Psoas muscle (tissue), 8 donors: ENCODE results near the gene ZNF521. TPM values are rescaled to one million over a fixed set of nuclear protein-coding genes. Genes with fewer than 3 reads are reported as not detected.
A peak's percentile ranks its signal among the peaks of the same experiment; 100 is the strongest.

Experiments used
- ATAC-seq, 4 donors: fragments of 200-7000 bp; cut with Tn5 transposase; one replicate each; pipeline ENCODE4 v1.9.1; 2020; ENCODE audit warnings: moderate library complexity in 3 of 4, mild to moderate bottlenecking in 2 of 4
- DNase-seq, 2 donors: peaks; one replicate each; pipeline ENCODE4 v3.0.0-alpha.2; 2020
- H3K27ac ChIP-seq: fragments of 200-600 bp; one replicate; pipeline ENCODE4 v1.8.0; 2022
- H3K27me3 ChIP-seq, 3 donors: fragments of 200-600 bp in 1 of 3; one replicate each; pipeline versions ENCODE4 v1.6.1 to v1.8.0; 2013 to 2022; ENCODE audit warnings: low read length in 2 of 3, mild to moderate bottlenecking in 2 of 3, moderate library complexity in 1 of 3; ENCODE audit not compliant: insufficient read depth in 3 of 3
- H3K36me3 ChIP-seq, 2 donors: fragments of 200-600 bp in 1 of 2; one replicate each; pipeline versions ENCODE4 v1.6.1 to v1.8.0; 2013 to 2022; ENCODE audit warnings: low read depth in 1 of 2, mild to moderate bottlenecking in 1 of 2, moderate library complexity in 1 of 2; ENCODE audit not compliant: insufficient read depth in 1 of 2
- H3K4me1 ChIP-seq: fragments of 200-600 bp; one replicate; pipeline ENCODE4 v1.8.0; 2022
- H3K4me3 ChIP-seq: fragments of 200-600 bp; one replicate; pipeline ENCODE4 v1.8.0; 2022; ENCODE audit warnings: mild to moderate bottlenecking
- H3K9me3 ChIP-seq: fragments of 200-600 bp; one replicate; pipeline ENCODE4 v1.8.0; 2022
- WGBS, 3 donors: extraction: QIAGEN DNeasy Blood & Tissue Kit; methylation state at CpG; one replicate each; pipeline versions ENCODE4 v1.1.6 to v1.1.7; 2013; 5-methylcytosine and 5-hydroxymethylcytosine counted together
- intact Hi-C, 2 donors: fragments of 100-400 bp; cut with DNase I; formaldehyde crosslinking; loops; one replicate each; pipeline versions ENCODE4 v1.11.0 to v1.14.2; 2022
- polyA plus RNA-seq, 3 donors: library from polyadenylated mRNA; stranded (reverse); fragments of 200-250 nt; gene quantifications; one replicate each; pipeline ENCODE4 v1.2.3, GENCODE V29; 2013
- total RNA-seq, 4 donors: library from RNA; stranded (reverse); fragmentation: NEBNext Ultra II Directional in 2 of 4; extraction: Animal tissue kit (Norgen Biotek cat#: 25700) in 2 of 4; gene quantifications; one replicate each; pipeline versions ENCODE4 v1.2.1 to v1.2.4, GENCODE V29; 2021 to 2023
- TF ChIP-seq, protein P1 (sequence below): fragments of 200-600 bp; IDR thresholded peaks from one replicate; pipeline ENCODE4 v1.8.0; 2022; ENCODE audit warnings: antibody characterized with exemption
- donor health status: healthy with polysubstance abuse.
- donor health status: DM: no; HTN: no; CAD: no; lungs with moderate emphysema.
- donor health status: Bipolar disorder and iron deficiency.
- donor health status: healthy.
- donor health status: DM: yes; HTN: yes; CAD: no.
- donor health status: DM: no; HTN: no; CAD: no.
- donor health status: DM: no; HTN: no; CAD: no.
- donor health status: DM: yes; HTN: yes; CAD: no.

ZNF521 gene
- total and polyA plus RNA-seq, 7 donors, result 1.8 to 13.2 (median 4.2) TPM

DNA sequence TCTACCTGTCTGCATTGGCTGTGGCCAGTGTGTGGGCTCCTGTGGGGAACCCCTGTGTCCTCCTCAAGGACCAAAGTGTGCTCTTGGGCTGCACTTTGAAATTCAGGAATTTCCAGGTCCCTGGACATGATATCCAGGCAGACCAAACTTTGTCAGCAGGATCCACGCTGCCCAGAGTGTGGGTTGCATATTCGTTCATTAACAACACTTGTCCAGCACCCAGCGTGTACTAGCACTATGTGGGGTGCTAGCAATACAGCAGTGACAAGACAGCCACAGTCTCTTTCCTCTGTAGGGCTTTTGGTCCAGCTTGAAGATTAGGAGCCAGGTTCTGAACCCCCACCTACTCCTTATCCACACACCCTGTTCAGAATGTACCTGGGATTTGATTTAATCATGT is 304.5 kb downstream of the ZNF521 start:
- no peak overlapping the region for H3K4me3 ChIP-seq
- H3K36me3 ChIP-seq, result no peaks in the 10 kb centered on the region
- H3K27me3 ChIP-seq, result no peaks in the 10 kb centered on the region
- no peak overlapping the region for H3K27ac ChIP-seq
- H3K9me3 ChIP-seq, result no peaks in the 10 kb centered on the region
- intact Hi-C loops, result no loop called here
- peaks cover 3% of the 10 kb centered on the region for H3K4me1 ChIP-seq
- DNase-seq, result no peak
- no peak for ATAC-seq
- WGBS, 3 donors, result 93 to 95% (median 94%) methylated on average over 3 of the region's 3 CpGs
- TF ChIP-seq, protein P1, sequence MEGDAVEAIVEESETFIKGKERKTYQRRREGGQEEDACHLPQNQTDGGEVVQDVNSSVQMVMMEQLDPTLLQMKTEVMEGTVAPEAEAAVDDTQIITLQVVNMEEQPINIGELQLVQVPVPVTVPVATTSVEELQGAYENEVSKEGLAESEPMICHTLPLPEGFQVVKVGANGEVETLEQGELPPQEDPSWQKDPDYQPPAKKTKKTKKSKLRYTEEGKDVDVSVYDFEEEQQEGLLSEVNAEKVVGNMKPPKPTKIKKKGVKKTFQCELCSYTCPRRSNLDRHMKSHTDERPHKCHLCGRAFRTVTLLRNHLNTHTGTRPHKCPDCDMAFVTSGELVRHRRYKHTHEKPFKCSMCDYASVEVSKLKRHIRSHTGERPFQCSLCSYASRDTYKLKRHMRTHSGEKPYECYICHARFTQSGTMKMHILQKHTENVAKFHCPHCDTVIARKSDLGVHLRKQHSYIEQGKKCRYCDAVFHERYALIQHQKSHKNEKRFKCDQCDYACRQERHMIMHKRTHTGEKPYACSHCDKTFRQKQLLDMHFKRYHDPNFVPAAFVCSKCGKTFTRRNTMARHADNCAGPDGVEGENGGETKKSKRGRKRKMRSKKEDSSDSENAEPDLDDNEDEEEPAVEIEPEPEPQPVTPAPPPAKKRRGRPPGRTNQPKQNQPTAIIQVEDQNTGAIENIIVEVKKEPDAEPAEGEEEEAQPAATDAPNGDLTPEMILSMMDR, result no peak

DNA sequence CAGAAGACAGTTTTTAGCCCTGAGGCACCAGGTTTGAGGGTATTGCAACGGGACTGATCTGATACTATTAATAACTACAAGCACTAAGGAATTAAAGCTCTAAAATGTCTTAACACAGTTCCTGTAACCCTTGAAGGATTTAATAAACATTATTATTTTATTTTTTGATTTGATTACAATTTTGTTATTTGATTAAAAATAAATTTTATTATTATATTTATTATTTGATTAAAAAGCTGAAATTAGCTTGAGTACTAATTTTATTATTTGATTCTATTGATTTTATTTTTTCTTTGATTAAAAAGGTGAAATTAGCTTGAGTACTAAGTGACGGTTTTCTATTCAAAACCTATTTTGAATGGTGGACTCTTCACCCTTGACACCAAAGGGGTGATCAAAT is 307.3 kb downstream of the ZNF521 start:
- Histone ChIP-seq H3K27me3 (no peaks in the 10 kb centered on the region), H3K4me1 (peaks cover 5% of the 10 kb centered on the region), H3K4me3 (no peak overlapping the region), H3K27ac (no peak overlapping the region), H3K36me3 (no peaks in the 10 kb centered on the region), H3K9me3 (no peaks in the 10 kb centered on the region)
- intact Hi-C loops, result no loop called here
- TF ChIP-seq, protein P1, result no peak
- ATAC-seq (no peak), DNase-seq (no peak)
- 49 to 67% (median 51%) methylated on average over 2 of the region's 2 CpGs for WGBS, 3 donors

DNA sequence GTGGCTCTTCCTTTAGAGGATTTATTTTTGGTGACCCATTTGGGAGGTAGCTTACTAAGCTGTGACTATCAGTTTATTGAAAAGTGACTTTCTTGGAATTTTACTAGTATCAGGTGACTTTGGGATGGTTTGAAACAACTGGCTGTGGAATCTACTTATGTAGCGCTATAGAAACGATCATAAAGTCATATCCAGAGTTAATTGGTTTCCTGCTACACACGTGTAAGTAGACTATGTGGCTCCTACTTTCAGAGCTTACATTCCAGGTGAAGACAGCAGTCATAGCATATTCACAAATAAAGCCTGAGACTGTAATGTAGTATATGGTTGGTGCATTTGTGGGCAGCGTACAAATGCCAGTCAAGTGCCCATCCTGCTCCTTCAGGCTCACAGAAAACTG is 308.9 kb downstream of the ZNF521 start:
- Histone ChIP-seq H3K4me3 (no peak overlapping the region), H3K27ac (no peak overlapping the region), H3K9me3 (no peaks in the 10 kb centered on the region), H3K36me3 (no peaks in the 10 kb centered on the region), H3K4me1 (peaks cover 5% of the 10 kb centered on the region), H3K27me3 (no peaks in the 10 kb centered on the region)
- WGBS, 3 donors, result 68 to 74% (median 71%) methylated on average over 4 of the region's 4 CpGs
- no peak for ATAC-seq
- intact Hi-C loops, result no loop called here
- TF ChIP-seq, protein P1, result no peak
- no peak for DNase-seq

DNA sequence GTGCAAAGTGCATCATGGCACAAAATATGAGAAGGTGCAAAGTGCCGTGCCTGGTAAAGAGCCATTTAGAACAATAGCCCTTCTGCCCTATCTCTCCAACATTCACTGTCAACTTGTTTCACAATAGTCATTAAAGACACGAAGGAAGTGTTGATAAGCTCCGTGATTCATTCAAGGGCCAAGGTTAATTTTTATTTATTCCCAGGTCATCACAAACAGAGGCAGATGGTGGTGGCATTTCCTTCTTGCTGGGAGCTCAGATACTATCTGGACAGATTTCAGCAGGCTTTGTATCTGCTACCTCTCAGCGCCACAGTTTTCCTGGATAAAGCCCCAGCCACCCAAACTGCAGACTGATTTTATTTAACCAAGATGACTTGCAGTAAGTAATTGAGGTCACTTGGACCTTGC is 309.3 kb downstream of the ZNF521 start:
- peaks cover 5% of the 10 kb centered on the region for H3K4me1 ChIP-seq
- intact Hi-C loops, result no loop called here
- ATAC-seq (peak in 2 of 4 donors; percentile 80 to 82), DNase-seq (no peak)
- H3K4me3 ChIP-seq, result no peak overlapping the region
- TF ChIP-seq, protein P1, result no peak
- H3K27ac ChIP-seq, result no peak overlapping the region
- H3K36me3 ChIP-seq, result no peaks in the 10 kb centered on the region
- 15 to 38% (median 20%) methylated on average over 4 of the region's 4 CpGs for WGBS, 3 donors
- H3K9me3 ChIP-seq, result no peaks in the 10 kb centered on the region
- H3K27me3 ChIP-seq, result no peaks in the 10 kb centered on the region

DNA sequence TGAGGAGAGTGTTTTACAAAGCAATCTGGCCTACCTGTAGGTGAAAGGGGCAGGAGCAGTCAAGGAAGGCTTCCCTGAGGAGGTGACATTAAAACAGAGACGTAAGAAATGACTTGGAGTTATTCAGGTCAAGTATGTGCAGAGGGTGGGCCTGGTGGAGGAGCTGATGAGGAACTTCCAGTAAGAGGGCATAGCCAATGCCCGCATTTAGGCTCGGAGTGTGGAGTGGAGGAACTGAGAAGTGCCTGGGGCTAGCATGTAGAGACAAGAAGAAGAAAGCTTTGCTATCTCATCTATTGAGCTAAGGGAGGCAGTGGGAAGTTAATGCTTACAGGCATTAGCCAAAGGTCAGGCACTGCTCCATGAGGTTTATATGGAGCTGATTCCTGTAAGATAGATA is 312.2 kb downstream of the ZNF521 start:
- WGBS, 3 donors, result 94 to 97% (median 95%) methylated on average over 3 of the region's 3 CpGs
- Histone ChIP-seq H3K27ac (no peak overlapping the region), H3K36me3 (no peaks in the 10 kb centered on the region), H3K4me1 (peaks cover 5% of the 10 kb centered on the region), H3K27me3 (no peaks in the 10 kb centered on the region), H3K4me3 (no peak overlapping the region), H3K9me3 (no peaks in the 10 kb centered on the region)
- DNase-seq (no peak), ATAC-seq (no peak)
- TF ChIP-seq, protein P1, result no peak
- intact Hi-C loops, result loop anchor here in 1 of 2 donors (10.0 kb wide), 1 partner anchor 95 kb away; no protein-coding TSS in a partner anchor
